HepG2 (cell line): Measurements from ENCODE around the gene ASPHD1. TPM values are rescaled to one million over a fixed set of nuclear protein-coding genes. Genes with fewer than 3 reads are reported as not detected.
A peak's percentile ranks its signal among the peaks of the same experiment; 100 is the strongest.

ENCODE experiments used
- HMG20A ChIP-seq: IDR thresholded peaks from 2 replicates; pipeline ENCODE4 v1.6.1; 2016; ENCODE audit warnings: borderline replicate concordance
- HOXA9 ChIP-seq: sonication (generic); formaldehyde crosslinking; IDR thresholded peaks from 2 replicates; pipeline ENCODE4 v1.8.1; 2022; ENCODE audit warnings: missing genetic modification reagents, mild to moderate bottlenecking, moderate library complexity, borderline replicate concordance
- IKZF1 ChIP-seq: fragments of 450-650 bp; IDR thresholded peaks from 2 replicates; pipeline ENCODE4 v1.7.1; 2016
- NFE2 ChIP-seq: sonication (generic); formaldehyde crosslinking; IDR thresholded peaks from 2 replicates; pipeline ENCODE4 v1.4.0; 2020; ENCODE audit warnings: missing genetic modification reagents
- NFRKB ChIP-seq: fragments of 450-650 bp; IDR thresholded peaks from 2 replicates; pipeline ENCODE4 v1.6.1; 2017
- NFYC ChIP-seq: IDR thresholded peaks from 2 replicates; pipeline ENCODE4 v1.6.1; 2016; ENCODE audit warnings: missing genetic modification reagents, missing compliant biosample characterization
- RARA ChIP-seq: IDR thresholded peaks from 2 replicates; pipeline ENCODE4 v1.6.1; 2016; ENCODE audit warnings: missing genetic modification reagents, missing compliant biosample characterization
- SAFB2 ChIP-seq: sonication (generic); formaldehyde crosslinking; IDR thresholded peaks from 2 replicates; pipeline ENCODE4 v1.5.1; 2020; ENCODE audit warnings: missing genetic modification reagents, low read depth, mild to moderate bottlenecking, borderline replicate concordance
- SOX6 ChIP-seq, 2 experiments: fragments of 450-650 bp in 1 of 2; sonication (generic) in 1 of 2; formaldehyde crosslinking in 1 of 2; IDR thresholded peaks; 2 replicates each; pipeline versions ENCODE4 v1.4.0 to v1.6.1; 2017 to 2020; ENCODE audit warnings: antibody characterized with exemption in 1 of 2, mild to moderate bottlenecking in 1 of 2, missing genetic modification reagents in 1 of 2
- ZNF382 ChIP-seq: sonication (generic); formaldehyde crosslinking; IDR thresholded peaks from 2 replicates; pipeline ENCODE4 v1.5.0; 2020; ENCODE audit warnings: missing genetic modification reagents, mild to moderate bottlenecking, borderline replicate concordance
- ZNF577 ChIP-seq: sonication (generic); formaldehyde crosslinking; IDR thresholded peaks from 2 replicates; pipeline ENCODE4 v1.4.0; 2020; ENCODE audit warnings: mild to moderate bottlenecking, low read depth, missing genetic modification reagents, borderline replicate concordance
- ZNF660 ChIP-seq: sonication (generic); formaldehyde crosslinking; IDR thresholded peaks from 2 replicates; pipeline ENCODE4 v1.5.1; 2020; ENCODE audit warnings: mild to moderate bottlenecking, low read depth, missing genetic modification reagents, borderline replicate concordance
- ZNF709 ChIP-seq: sonication (generic); formaldehyde crosslinking; IDR thresholded peaks from 2 replicates; pipeline ENCODE4 v1.5.0; 2020; ENCODE audit warnings: mild to moderate bottlenecking, missing genetic modification reagents
- polyA plus RNA-seq, 8 experiments: library from polyadenylated mRNA; depleted of rRNA in 3 of 8; stranded (reverse) in 7 of 8; unstranded in 1 of 8; fragments of >200 nt; fragmentation: Illumina TruSeq in 4 of 8; extraction: Trizol in 4 of 8; gene quantifications; 2 replicates each; pipeline versions ENCODE4 v1.2.1 to v1.2.3, GENCODE V29; 2011 to 2016; ENCODE audit warnings: low read depth in 4 of 8, missing spikeins in 1 of 8, mixed read lengths in 1 of 8; ENCODE audit not compliant: insufficient read depth in 1 of 8
- total RNA-seq, 5 experiments: library from RNA; depleted of rRNA; stranded (reverse); fragments of >200 nt; fragmentation: Illumina TruSeq; extraction: Trizol; gene quantifications; 2 replicates each; pipeline ENCODE4 v1.2.3, GENCODE V29; 2016; ENCODE audit warnings: low read depth in 1 of 5
- TF ChIP-seq, protein P1 (sequence below): sonication (generic); formaldehyde crosslinking; conservative IDR thresholded peaks from 2 replicates; pipeline ENCODE4 v1.4.0; 2020; ENCODE audit warnings: missing genetic modification reagents
- TF ChIP-seq, protein P2 (sequence below): IDR thresholded peaks from 2 replicates; pipeline ENCODE4 v1.6.1; 2016; ENCODE audit warnings: low read depth, control low read depth
- TF ChIP-seq, protein P3 (sequence below): sonication (generic); formaldehyde crosslinking; IDR thresholded peaks from 2 replicates; pipeline ENCODE4 v1.8.0; 2022; ENCODE audit warnings: missing genetic modification reagents, mild to moderate bottlenecking, moderate library complexity, borderline replicate concordance
- TF ChIP-seq, protein P4 (sequence below): IDR thresholded peaks from 2 replicates; pipeline ENCODE4 v1.6.1; 2012; ENCODE audit warnings: low read length, improper control_type of control experiment

ASPHD1 gene
- total and polyA plus RNA-seq, 2 of the 13 experiments (the other 11 are each of a cell fraction or from before 2014, with no cell fraction given) = 13.1 to 19.7 TPM

DNA sequence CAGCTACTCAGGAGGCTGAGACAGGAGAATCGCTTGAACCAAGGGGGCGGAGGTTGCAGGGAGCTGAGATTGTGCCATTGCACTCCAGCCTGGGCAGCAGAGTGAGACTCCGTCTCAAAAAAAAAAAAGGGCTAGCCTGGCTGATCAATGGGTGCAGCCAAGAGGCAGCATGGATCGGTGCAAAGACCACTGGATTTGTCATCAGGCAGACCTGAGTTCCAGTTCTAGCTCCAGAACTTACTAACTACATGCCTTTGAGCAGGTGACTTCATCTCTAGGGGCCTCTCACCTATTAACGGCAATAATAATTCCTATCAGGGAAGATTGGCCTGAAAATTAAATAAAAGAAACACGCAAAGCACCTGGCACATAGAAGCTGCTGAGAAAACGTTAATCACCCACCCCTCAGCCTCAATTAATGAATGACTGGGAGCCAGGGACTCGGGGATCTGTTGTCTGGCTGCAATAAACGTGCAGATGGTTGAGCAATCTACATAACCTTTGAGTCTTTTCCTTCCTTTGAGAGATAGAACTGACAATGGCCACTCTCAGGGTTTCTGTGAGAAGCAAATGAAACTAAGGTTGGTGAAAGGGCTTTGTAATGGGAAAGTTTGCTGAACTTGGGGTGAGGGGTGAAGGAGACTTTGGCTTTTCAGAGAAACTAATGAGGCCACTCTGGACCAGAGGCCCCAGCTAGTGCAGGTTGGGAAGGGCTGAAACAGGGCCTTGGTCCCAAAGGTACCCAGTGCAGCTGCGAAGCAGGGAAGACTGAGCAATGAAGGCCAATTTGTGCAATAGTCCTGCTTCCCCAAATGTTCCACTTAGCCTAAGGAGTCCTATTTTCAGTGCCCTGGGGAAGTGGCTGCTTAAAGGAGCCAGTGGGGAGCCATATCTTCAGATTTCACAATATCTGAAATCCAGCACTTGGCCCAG lies 8.5 kb upstream of the ASPHD1 start (continued):
- TF ChIP-seq ZNF382 (CRISPR knock-in tag) = no peak
- no peak; the same call in 1 of the 2 replicates for TF ChIP-seq HMG20A (CRISPR knock-in tag)
- TF ChIP-seq, protein P1, sequence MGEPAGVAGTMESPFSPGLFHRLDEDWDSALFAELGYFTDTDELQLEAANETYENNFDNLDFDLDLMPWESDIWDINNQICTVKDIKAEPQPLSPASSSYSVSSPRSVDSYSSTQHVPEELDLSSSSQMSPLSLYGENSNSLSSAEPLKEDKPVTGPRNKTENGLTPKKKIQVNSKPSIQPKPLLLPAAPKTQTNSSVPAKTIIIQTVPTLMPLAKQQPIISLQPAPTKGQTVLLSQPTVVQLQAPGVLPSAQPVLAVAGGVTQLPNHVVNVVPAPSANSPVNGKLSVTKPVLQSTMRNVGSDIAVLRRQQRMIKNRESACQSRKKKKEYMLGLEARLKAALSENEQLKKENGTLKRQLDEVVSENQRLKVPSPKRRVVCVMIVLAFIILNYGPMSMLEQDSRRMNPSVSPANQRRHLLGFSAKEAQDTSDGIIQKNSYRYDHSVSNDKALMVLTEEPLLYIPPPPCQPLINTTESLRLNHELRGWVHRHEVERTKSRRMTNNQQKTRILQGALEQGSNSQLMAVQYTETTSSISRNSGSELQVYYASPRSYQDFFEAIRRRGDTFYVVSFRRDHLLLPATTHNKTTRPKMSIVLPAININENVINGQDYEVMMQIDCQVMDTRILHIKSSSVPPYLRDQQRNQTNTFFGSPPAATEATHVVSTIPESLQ = no peak
- TF ChIP-seq, protein P2, sequence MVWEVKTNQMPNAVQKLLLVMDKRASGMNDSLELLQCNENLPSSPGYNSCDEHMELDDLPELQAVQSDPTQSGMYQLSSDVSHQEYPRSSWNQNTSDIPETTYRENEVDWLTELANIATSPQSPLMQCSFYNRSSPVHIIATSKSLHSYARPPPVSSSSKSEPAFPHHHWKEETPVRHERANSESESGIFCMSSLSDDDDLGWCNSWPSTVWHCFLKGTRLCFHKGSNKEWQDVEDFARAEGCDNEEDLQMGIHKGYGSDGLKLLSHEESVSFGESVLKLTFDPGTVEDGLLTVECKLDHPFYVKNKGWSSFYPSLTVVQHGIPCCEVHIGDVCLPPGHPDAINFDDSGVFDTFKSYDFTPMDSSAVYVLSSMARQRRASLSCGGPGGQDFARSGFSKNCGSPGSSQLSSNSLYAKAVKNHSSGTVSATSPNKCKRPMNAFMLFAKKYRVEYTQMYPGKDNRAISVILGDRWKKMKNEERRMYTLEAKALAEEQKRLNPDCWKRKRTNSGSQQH = 0 out of 2 replicates have a peak, but pooled peaks have one; percentile 27
- TF ChIP-seq, protein P3, sequence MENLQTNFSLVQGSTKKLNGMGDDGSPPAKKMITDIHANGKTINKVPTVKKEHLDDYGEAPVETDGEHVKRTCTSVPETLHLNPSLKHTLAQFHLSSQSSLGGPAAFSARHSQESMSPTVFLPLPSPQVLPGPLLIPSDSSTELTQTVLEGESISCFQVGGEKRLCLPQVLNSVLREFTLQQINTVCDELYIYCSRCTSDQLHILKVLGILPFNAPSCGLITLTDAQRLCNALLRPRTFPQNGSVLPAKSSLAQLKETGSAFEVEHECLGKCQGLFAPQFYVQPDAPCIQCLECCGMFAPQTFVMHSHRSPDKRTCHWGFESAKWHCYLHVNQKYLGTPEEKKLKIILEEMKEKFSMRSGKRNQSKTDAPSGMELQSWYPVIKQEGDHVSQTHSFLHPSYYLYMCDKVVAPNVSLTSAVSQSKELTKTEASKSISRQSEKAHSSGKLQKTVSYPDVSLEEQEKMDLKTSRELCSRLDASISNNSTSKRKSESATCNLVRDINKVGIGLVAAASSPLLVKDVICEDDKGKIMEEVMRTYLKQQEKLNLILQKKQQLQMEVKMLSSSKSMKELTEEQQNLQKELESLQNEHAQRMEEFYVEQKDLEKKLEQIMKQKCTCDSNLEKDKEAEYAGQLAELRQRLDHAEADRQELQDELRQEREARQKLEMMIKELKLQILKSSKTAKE (CRISPR knock-in tag) = 0 out of 2 replicates have a peak, but pooled peaks have one; percentile 10
- no peak for TF ChIP-seq IKZF1
- TF ChIP-seq, protein P4, sequence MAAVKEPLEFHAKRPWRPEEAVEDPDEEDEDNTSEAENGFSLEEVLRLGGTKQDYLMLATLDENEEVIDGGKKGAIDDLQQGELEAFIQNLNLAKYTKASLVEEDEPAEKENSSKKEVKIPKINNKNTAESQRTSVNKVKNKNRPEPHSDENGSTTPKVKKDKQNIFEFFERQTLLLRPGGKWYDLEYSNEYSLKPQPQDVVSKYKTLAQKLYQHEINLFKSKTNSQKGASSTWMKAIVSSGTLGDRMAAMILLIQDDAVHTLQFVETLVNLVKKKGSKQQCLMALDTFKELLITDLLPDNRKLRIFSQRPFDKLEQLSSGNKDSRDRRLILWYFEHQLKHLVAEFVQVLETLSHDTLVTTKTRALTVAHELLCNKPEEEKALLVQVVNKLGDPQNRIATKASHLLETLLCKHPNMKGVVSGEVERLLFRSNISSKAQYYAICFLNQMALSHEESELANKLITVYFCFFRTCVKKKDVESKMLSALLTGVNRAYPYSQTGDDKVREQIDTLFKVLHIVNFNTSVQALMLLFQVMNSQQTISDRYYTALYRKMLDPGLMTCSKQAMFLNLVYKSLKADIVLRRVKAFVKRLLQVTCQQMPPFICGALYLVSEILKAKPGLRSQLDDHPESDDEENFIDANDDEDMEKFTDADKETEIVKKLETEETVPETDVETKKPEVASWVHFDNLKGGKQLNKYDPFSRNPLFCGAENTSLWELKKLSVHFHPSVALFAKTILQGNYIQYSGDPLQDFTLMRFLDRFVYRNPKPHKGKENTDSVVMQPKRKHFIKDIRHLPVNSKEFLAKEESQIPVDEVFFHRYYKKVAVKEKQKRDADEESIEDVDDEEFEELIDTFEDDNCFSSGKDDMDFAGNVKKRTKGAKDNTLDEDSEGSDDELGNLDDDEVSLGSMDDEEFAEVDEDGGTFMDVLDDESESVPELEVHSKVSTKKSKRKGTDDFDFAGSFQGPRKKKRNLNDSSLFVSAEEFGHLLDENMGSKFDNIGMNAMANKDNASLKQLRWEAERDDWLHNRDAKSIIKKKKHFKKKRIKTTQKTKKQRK = no peak
- TF ChIP-seq SAFB2 (CRISPR knock-in tag) = no peak
- no peak for TF ChIP-seq NFE2 (CRISPR knock-in tag)
- no peak; the same call in 1 of the 2 replicates for TF ChIP-seq NFYC (CRISPR knock-in tag)
- no peak for TF ChIP-seq ZNF577
- 0 out of 2 replicates have a peak, but pooled peaks have one; percentile 33 for TF ChIP-seq RARA (CRISPR knock-in tag)
- no peak for TF ChIP-seq ZNF709 (CRISPR knock-in tag)
- no peak for TF ChIP-seq NFRKB
- TF ChIP-seq ZNF660 (CRISPR knock-in tag) = no peak
- TF ChIP-seq SOX6 (IDR thresholded peaks at IDR 0.05) = no peak
- peak; percentile 91 for TF ChIP-seq SOX6 (CRISPR knock-in tag; IDR thresholded peaks at IDR 0.05)
- TF ChIP-seq HOXA9 = no peak
